GM04504 (cell line): ENCODE data around the gene SUV39H2.
"Not testable (repeated sequence)": the region's sequence is repeated elsewhere in the genome, so short reads cannot be mapped to it uniquely, and the experiment has no call there.

Source experiments
- DNase-seq: peaks from one replicate; pipeline ENCODE4 v3.0.0-alpha.2; 2012; ENCODE audit warnings: low read depth

SUV39H2 gene

GRCh38 chr10:14938971-14939370, 60.3 kb downstream of the SUV39H2 start:
- not testable (repeated sequence) for DNase-seq

GRCh38 chr10:14942147-14942949, 63.7 kb downstream of the SUV39H2 start:
- not testable (repeated sequence) for DNase-seq

GRCh38 chr10:14942950-14943338, 64.3 kb downstream of the SUV39H2 start:
- DNase-seq = not testable (repeated sequence)

- no peak for DNase-seq
These were observed 66.4 kb downstream of the SUV39H2 start for GRCh38 chr10:14945108-14945507.

- DNase-seq = no peak
These were observed 68.6 kb downstream of the SUV39H2 start for GRCh38 chr10:14947268-14947667.

- DNase-seq = no peak
These were observed 70.6 kb downstream of the SUV39H2 start for GRCh38 chr10:14949291-14949690.

- no peak for DNase-seq
These were observed 74.3 kb downstream of the SUV39H2 start for GRCh38 chr10:14952851-14953423.

- DNase-seq = peak; percentile 20
These were observed 74.8 kb downstream of the SUV39H2 start for GRCh38 chr10:14953424-14954000.
